Activated gamma-delta T cell treated with anti-CD3 and anti-CD28 coated beads, Interleukin-2, amount 50 U/mL, for 16 hours (primary cell): Measurements from ENCODE around the gene EML1.
A peak's percentile ranks its signal among the peaks of the same experiment; 100 is the strongest.

Source experiments
- DNase-seq: peaks from one replicate; pipeline ENCODE4 v3.0.0-alpha.2; 2020; ENCODE audit warnings: low read depth

EML1 gene, protein sequence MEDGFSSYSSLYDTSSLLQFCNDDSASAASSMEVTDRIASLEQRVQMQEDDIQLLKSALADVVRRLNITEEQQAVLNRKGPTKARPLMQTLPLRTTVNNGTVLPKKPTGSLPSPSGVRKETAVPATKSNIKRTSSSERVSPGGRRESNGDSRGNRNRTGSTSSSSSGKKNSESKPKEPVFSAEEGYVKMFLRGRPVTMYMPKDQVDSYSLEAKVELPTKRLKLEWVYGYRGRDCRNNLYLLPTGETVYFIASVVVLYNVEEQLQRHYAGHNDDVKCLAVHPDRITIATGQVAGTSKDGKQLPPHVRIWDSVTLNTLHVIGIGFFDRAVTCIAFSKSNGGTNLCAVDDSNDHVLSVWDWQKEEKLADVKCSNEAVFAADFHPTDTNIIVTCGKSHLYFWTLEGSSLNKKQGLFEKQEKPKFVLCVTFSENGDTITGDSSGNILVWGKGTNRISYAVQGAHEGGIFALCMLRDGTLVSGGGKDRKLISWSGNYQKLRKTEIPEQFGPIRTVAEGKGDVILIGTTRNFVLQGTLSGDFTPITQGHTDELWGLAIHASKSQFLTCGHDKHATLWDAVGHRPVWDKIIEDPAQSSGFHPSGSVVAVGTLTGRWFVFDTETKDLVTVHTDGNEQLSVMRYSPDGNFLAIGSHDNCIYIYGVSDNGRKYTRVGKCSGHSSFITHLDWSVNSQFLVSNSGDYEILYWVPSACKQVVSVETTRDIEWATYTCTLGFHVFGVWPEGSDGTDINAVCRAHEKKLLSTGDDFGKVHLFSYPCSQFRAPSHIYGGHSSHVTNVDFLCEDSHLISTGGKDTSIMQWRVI

DNA sequence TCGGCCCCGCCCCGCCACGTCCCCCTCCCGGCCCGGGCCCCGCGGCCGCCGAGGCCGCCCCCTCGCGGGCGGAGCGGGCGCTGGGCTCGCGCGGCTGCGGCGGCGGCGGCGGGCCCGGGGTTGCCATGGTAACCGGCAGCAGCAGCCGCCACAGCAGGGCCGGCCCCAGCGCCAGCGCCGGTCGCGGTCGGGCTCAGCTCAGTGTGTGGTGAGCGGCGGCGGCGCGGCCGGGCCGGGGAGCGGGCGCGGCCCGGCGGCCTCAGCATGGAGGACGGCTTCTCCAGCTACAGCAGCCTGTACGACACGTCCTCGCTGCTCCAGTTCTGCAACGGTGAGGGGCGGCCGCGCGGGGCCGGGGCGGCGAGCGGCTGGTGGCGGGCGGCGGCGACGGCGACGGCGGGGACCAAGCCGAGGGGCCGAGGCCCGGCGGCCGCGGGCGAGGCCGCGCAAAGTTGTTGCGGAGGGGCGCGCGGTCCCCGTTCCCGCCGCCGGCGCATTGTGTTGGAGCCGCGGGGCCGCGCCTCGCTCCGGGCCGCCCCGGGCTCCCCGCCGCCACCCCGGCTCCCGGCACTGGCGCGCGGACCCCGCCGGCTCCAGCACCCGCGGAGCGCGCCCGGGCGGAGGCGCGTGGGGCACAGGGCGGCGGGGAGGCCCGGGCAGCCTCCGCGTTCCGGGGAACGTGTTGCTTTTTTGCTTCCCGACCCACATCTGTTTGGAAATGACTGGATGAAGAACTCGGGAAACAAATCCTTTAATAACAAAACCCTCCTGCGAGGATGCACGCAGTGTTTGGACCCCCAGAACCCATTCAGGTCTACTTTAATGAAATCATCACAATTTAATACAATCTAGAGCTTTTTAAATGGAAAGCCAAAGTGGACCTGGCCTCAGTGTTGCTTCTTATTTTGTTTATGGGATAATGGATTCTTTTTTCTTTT, at the start of gene EML1:
EML1 (plus strand) TSS at position 201 of the 938 bp plus-strand sequence; CDS start at position 265, 64 bp downstream.
- DNase-seq = peak; percentile 46

DNA sequence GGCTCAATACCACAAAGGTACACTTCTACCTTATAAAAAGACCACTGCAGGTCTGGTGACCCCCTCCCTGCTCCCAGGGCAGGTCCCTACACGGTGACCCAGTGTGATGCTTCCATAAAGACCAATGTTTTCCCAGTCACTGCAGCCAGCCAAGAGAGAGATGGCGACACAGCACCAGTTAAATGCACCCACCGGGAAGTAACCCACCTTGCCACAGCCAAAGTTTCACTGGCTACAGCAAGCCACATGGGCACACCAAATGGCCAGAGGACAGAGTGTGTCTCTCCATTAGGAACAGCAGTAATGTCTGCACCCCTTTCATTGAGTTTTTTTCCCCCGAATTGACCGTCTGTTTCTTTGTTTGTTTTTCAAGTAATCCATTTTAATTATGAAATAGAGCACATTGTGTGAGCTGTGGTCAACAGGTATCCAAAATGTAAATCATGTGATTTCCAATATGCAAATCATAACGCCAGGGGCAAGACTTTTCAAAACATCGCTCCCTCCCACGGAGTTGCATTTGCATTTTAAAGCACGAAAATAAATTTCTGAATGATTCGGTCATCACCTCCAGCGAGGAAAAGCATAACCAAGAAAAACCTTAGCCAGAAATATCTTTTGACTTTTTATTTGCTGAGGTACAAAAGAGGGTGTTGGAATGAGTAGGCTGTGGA, 48.9 kb upstream of the EML1 start:
- no peak for DNase-seq

DNA sequence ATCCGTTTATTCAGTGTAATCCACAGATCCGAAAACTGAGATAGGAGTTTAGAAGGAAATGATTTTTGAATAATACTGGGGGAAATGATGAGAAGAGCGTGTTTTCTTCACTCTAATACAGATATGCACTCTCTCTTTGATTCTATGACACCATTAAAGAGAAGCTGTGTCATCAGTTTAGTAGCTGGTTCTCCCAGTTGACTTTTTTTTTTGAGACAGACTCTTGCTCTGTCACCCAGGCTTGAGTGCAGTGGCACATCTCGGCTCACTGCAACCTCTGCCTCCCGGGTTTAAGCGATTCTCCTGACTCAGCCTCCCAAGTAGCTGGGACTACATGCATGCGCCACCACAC, 48.4 kb upstream of the EML1 start:
- no peak for DNase-seq

DNA sequence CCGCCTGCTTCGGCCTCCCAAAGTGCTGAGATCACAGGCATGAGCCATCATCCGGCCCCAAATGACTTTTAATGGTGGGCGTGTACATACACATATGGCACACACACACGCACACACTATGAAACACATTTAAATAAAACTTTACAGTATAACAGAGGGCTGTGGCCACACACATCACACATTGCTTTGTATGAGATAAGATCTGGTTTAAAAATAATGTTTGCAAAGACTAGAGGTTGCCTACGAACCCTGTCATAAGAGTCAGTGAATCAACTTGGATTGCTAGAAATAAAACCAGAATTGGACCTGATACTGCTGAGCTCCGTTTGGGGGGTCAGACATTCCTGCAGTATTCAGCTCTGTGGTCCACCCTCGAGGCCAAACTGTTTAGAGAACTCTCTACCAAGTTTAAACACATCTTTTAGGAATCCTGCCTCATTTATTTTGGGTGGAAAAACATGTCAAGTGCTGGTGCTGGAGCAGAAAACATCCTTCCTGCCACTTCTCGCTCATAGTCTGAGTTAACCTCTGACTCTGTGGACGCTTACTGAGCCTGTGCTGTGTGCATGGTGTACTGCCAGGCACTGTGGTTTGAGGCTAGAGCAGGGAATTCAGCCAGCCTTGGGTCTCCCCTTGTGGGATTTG, 47.8 kb upstream of the EML1 start:
- no peak for DNase-seq

- DNase-seq = no peak
Measured at GRCh38 chr14:99747167-99747566, 46.0 kb upstream of the EML1 start.

- no peak for DNase-seq
Measured at GRCh38 chr14:99747582-99748330, 45.5 kb upstream of the EML1 start.

- DNase-seq = no peak
Measured at GRCh38 chr14:99748529-99748928, 44.7 kb upstream of the EML1 start.

DNA sequence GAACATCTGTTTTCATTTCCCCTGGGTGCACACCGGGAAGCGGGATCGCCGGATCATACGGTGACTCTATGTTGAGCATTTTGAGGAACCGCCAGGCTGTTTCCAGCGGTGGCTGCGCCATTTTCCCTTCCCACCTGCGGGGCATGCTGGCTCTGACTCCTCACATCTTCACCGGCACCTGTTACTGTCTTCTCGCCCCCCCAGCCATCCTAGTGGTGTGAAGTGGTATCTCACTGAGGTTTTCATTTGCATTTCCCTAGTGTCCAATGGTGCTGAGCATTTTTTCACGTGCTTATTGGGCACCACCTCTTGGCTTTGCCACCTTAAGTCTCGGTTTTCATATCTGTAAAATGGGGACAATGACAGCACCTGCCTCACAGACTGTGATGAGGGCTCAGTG, 44.1 kb upstream of the EML1 start:
- no peak for DNase-seq

DNA sequence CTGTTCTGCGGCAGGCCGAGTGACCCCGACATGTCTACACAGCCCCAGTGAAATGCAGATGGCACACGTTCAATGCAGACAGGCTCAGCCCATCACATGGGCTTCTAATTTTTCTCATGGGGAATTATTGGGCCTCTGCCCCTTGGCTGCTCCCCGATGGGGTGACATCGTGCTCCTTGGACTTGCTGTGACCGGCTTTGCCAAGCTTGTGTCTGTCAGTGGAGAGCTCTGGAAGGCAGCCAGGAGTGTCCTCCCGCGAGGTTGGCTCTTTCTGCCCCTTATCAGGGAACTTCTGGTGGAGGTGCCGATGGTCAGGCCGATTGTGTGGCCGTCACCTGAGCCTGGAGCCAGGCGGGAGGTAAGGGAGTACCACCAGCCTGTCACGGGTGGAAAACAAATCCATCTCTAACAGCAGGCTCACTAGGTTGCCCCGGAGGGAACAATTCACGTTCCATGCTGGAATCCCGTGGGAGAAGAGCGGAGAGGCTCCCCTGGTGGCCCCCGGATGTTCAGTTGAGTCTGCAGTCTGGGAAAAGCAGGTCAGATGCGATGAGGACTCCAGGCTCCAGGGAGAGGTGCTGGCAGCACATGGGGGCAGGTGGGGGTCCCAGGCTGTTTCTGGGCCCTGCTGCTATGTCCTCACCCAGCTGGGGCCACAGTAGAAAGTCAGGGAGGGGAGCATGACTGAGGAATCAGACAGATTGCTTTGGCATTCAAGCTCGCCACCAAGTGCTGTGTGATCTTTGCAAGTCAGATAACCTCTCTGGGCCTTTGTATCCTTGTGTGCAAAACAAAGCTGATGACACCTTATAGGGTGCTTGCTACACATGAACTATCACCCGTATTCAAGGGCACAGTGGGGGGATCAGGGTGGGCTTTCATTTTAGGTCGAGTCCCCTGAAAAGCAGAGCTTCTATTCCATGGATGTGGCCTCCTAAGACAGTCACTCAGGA, 43.2 kb upstream of the EML1 start:
- DNase-seq = no peak

DNA sequence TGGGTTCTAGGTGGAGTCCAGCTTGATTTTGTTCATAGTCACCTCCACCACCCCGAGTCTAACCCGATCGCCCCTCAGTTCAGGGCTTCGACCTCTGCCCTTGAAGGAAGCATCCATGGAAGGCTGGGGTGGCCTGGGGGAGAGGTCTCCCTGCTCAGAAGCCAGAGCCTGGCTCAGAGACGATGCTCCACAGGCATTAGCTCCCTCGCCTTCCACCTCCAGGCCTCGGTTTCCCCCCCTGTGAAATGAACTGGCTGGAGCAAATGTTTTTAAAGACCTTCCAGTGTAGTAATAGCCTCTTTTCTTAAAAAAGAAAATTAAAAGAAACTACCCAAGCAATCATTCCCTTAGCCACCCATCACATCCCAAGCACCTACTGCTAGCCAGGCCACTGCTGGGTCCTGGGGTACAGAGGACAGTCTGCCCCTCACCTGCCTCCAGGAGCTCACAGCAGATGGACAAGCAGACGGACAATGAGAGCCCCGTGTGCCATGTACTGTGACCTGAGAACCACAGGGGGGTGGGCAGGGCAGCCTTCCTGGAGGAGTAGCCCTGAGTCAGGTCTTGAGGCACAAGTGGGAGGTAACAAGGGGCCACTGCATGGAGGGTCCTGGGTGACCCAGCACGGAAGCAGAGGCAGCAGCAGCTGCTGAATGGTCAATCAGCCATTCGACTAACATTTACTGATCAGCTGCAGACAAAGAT, 42.3 kb upstream of the EML1 start:
- no peak for DNase-seq

DNA sequence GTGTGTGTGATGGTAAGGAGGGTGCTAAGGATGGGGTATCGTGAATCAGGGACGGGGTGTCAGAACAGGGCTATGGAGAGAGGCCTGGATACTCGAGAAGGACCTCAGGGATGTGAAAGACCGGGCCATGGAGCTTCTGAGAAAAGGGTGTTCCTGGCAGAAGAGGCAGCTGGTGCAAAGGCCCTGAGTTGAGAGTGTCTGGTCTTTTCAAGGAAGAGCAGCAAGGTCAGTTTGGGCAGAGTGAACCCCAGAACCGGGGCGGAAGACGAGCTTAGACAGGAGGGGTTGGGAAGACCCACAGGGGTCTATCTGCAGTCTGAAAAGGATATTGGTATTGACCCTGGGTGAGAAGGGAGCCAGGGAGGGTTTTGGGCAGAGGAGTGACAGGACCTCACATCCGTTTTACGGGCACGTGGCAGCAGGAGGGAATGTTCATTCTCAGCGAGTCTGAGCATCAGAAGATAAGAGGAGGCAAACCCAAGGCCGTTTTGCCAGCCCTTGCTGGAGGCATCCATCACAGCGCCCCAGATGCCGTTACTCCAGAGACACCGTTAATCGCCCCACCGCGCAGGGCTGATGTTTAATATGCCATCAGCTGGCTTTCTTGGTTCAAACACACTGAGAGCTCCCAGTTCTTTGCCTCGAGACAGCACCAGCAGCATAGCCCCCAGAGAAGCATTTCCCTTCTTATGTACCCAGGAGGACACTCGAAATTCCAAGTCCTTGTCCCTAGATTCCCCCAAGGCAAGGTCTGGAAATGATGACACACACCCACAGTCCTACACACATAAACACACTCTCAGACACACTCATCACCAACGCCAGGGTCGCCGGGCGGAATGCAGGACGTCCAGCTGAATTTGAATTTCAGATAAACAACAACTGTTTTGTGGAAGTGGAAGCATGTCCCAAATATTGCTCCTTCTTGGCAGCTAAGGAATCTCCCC, 41.4 kb upstream of the EML1 start:
- DNase-seq = no peak

GRCh38 chr14:99752486-99753121, 40.6 kb upstream of the EML1 start:
- no peak for DNase-seq

GRCh38 chr14:99753225-99754140, 39.7 kb upstream of the EML1 start:
- DNase-seq = no peak

DNA sequence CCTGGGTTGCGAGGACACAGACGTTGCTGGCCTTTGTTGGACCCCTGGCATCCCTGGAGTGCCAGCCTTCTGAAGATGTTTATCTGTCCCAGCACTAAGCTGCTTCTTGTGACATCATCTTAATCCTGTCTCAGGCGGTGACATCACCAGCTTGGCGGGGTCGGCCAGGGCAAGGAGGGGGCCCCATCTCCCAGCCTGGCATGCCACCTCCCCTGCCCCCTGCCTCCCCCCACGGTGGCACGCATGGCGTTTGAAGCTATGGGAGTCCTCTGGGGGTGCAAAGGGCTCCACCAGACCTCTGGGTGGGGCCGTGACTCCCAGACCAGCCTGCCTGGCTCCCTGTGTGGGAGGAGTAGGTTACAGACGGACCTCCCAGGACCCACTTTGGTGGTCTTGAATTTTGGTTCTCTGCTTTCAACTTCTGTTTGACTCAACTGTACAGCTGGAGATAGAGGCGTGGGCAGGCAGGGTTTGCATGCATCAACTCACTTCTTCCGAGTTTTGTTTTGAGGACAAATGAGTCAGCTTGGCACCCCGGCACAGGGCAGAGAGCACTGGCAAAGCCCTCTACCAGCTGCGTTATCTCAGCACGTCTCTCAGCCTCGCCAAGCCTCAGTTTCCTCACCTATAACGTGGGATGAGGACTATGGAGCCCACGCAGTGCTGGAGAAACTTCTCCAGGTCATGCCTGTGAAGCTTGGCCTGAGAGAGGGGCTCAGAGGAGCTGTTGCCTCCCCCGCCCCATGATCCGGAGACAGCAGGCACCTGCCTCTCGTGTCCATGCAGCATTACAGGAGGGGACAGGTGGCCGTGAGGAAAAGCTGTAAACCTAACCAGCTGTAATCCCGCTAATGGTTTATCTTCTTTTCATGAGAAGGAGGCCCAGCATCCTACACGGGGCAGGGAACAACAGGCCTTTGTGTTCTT, 38.8 kb upstream of the EML1 start:
- no peak for DNase-seq

DNA sequence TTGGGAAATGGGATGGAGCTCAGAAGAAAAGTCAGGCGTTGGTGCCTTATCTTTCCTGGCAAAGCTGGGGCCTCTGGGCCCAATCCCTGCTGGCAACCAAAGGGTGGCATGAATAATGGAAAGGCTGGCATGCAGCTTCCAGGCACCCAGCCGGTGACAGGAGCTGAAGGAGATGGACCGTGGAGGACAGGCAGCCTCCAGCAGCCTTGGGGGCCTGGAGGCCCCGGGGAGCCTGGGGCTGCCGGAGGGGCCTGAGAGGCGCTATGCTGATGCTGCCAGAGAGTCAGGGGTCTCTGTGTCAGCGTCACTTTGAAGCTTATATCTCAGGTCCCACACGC, 38.2 kb upstream of the EML1 start:
- DNase-seq = no peak
